ENCODE results near the gene TMX1.

DNA sequence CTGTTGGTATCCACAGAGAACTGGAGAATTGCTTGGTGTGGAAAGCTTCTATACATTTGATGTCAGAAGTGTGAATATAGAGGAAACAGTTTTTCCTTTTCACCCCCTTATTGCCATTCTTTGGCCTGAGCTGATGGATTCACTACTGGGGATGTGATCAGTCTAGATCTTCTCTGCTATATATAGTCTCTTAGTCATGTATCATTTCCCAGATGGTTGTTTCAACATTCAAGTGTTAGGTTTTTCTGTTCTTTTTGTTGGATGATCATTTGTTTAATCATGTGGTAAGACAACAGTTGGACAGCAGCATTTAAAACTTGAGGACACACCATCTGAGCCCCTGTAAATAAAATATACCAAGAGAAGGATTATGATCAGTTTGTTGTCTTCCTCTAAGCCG, 29.6 kb downstream of the TMX1 start:
- TF ChIP-seq, protein P1, sequence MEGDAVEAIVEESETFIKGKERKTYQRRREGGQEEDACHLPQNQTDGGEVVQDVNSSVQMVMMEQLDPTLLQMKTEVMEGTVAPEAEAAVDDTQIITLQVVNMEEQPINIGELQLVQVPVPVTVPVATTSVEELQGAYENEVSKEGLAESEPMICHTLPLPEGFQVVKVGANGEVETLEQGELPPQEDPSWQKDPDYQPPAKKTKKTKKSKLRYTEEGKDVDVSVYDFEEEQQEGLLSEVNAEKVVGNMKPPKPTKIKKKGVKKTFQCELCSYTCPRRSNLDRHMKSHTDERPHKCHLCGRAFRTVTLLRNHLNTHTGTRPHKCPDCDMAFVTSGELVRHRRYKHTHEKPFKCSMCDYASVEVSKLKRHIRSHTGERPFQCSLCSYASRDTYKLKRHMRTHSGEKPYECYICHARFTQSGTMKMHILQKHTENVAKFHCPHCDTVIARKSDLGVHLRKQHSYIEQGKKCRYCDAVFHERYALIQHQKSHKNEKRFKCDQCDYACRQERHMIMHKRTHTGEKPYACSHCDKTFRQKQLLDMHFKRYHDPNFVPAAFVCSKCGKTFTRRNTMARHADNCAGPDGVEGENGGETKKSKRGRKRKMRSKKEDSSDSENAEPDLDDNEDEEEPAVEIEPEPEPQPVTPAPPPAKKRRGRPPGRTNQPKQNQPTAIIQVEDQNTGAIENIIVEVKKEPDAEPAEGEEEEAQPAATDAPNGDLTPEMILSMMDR (IDR thresholded peaks at IDR 0.05), result no peak
- TF ChIP-seq POLR2A (IDR thresholded peaks at IDR 0.05), result no peak

Data from heart left ventricle (tissue), 13 donors.